HG03378 (cell line): ENCODE measurements around the gene CHAT.
"Not testable (repeated sequence)": the region's sequence is repeated elsewhere in the genome, so short reads cannot be mapped to it uniquely, and the experiment has no call there.

Experiments used
- ATAC-seq: cut with Tn5 transposase; IDR thresholded peaks from one replicate; pipeline ENCODE4 v1.9.1; 2021; ENCODE audit warnings: mild to moderate bottlenecking, moderate library complexity; ENCODE audit not compliant: unreplicated experiment

Gene CHAT

GRCh38 chr10:49679480-49679893, 65.7 kb downstream of the CHAT start, which contains the start of gene C10orf53:
Gene C10orf53 (plus strand): TSS chr10:49679651. CDS start chr10:49679698, 47 bp downstream.
- ATAC-seq, result no peak

- ATAC-seq, result not testable (repeated sequence)
Measured at GRCh38 chr10:49682449-49682848, 68.6 kb downstream of the CHAT start.

GRCh38 chr10:49682879-49683278, 69.0 kb downstream of the CHAT start:
- ATAC-seq, result no peak

GRCh38 chr10:49686651-49687050, 72.8 kb downstream of the CHAT start:
- ATAC-seq, result no peak

GRCh38 chr10:49688261-49688846, 74.5 kb downstream of the CHAT start:
- no peak for ATAC-seq

- no peak for ATAC-seq
Measured at GRCh38 chr10:49688920-49689319, 75.1 kb downstream of the CHAT start.

- no peak for ATAC-seq
Measured at GRCh38 chr10:49689882-49690510, 76.2 kb downstream of the CHAT start.

- no peak for ATAC-seq
Measured at GRCh38 chr10:49690698-49691356, 77.0 kb downstream of the CHAT start.

- ATAC-seq, result no peak
Measured at GRCh38 chr10:49691588-49691987, 77.8 kb downstream of the CHAT start.

- no peak for ATAC-seq
Measured at GRCh38 chr10:49694466-49694865, 80.6 kb downstream of the CHAT start.

GRCh38 chr10:49696311-49696710, 82.5 kb downstream of the CHAT start:
- no peak for ATAC-seq

- ATAC-seq, result no peak
Measured at GRCh38 chr10:49698679-49699078, 84.8 kb downstream of the CHAT start.

GRCh38 chr10:49700211-49700610, 86.4 kb downstream of the CHAT start:
- no peak for ATAC-seq

- no peak for ATAC-seq
Measured at GRCh38 chr10:49700997-49701396, 87.2 kb downstream of the CHAT start.

GRCh38 chr10:49707585-49707984, 93.7 kb downstream of the CHAT start:
- no peak for ATAC-seq

- no peak for ATAC-seq
Measured at GRCh38 chr10:49709934-49710333, 96.1 kb downstream of the CHAT start.

GRCh38 chr10:49710966-49711365, 97.1 kb downstream of the CHAT start:
- no peak for ATAC-seq

- ATAC-seq, result no peak
Measured at GRCh38 chr10:49711481-49711880, 97.6 kb downstream of the CHAT start.

GRCh38 chr10:49713266-49713665, 99.4 kb downstream of the CHAT start:
- ATAC-seq, result no peak
